Gastroesophageal sphincter (tissue), 4 donors: Measurements from ENCODE around the gene BIRC2. TPM values are rescaled to one million over a fixed set of nuclear protein-coding genes. Genes with fewer than 3 reads are reported as not detected.

ENCODE experiments used
- ATAC-seq: fragments of 150-250 bp; one replicate; pipeline ENCODE4 v1.9.1; 2016; ENCODE audit warnings: mild to moderate bottlenecking, moderate library complexity
- H3K27ac ChIP-seq, 4 donors: fragments of 200-600 bp; sonication (generic) in 3 of 4; 1 replicate in 3 of 4; 2 replicates in 1 of 4; pipeline ENCODE4 v1.5.1; 2016 to 2019
- H3K27me3 ChIP-seq: fragments of 200-600 bp; sonication (generic); one replicate; pipeline ENCODE4 v1.5.1; 2019
- H3K36me3 ChIP-seq, 2 donors: fragments of 200-600 bp; sonication (generic); one replicate each; pipeline ENCODE4 v1.5.1; 2019; ENCODE audit warnings: control low read depth in 1 of 2
- H3K4me1 ChIP-seq, 3 donors: fragments of 200-600 bp; sonication (generic); 1 replicate in 2 of 3; 2 replicates in 1 of 3; pipeline ENCODE4 v1.5.1; 2016 to 2019; ENCODE audit warnings: control low read depth in 2 of 3
- H3K4me3 ChIP-seq, 2 donors: fragments of 200-600 bp; sonication (generic); one replicate each; pipeline ENCODE4 v1.5.1; 2019; ENCODE audit warnings: mild to moderate bottlenecking in 1 of 2, moderate library complexity in 1 of 2
- H3K9me3 ChIP-seq, 3 donors: fragments of 200-600 bp; sonication (generic); one replicate each; pipeline ENCODE4 v1.5.1; 2017 to 2019; ENCODE audit warnings: control low read depth in 2 of 3
- EP300 ChIP-seq: sonication (generic); formaldehyde crosslinking; IDR thresholded peaks from one replicate; pipeline ENCODE4 v1.6.1; 2017; ENCODE audit warnings: antibody characterized with exemption, mild to moderate bottlenecking
- POLR2A ChIP-seq, 2 donors: fragments of 450-650 bp; IDR thresholded peaks; one replicate each; pipeline ENCODE4 v1.6.1; 2017; ENCODE audit warnings: antibody characterized with exemption in 2 of 2, mild to moderate bottlenecking in 2 of 2, moderate library complexity in 1 of 2
- POLR2AphosphoS5 ChIP-seq: sonication (generic); formaldehyde crosslinking; IDR thresholded peaks from one replicate; pipeline ENCODE4 v1.6.1; 2017; ENCODE audit warnings: antibody characterized with exemption
- WGBS, 2 donors: methylation state at CpG; one replicate each; pipeline ENCODE4 v1.1.5; 2018; ENCODE audit warnings: low coverage in 1 of 2; 5-methylcytosine and 5-hydroxymethylcytosine counted together
- small RNA-seq, 4 donors: library from RNA; depleted of rRNA; stranded (forward); fragments of <200 nt; gene quantifications; one replicate each; pipeline ENCODE3, GENCODE V24; 2016
- total RNA-seq, 4 donors: library from RNA; depleted of rRNA; stranded (reverse); fragments of >200 nt; gene quantifications; one replicate each; pipeline ENCODE4 v1.1.0, GENCODE V29; 2016
- TF ChIP-seq, protein P1 (sequence below), 4 experiments: fragments of 200-600 bp in 2 of 4; fragments of 450-650 bp in 2 of 4; sonication (generic) in 1 of 4; IDR thresholded peaks; one replicate each; pipeline ENCODE4 v1.5.1; 2017 to 2019; ENCODE audit warnings: antibody characterized with exemption in 4 of 4, mild to moderate bottlenecking in 2 of 4, moderate library complexity in 2 of 4

Gene BIRC2
- total RNA-seq, 4 donors from 2014 or later, result 22.4 to 58.2 (median 34.0) TPM

- Histone ChIP-seq H3K36me3 (no peaks in the 10 kb centered on the region), H3K27me3 (no peaks in the 10 kb centered on the region), H3K9me3 (no peaks in the 10 kb centered on the region), H3K4me3 (no peak overlapping the region), H3K4me1 (peaks cover 0 to 66% (median 0%) of the 10 kb centered on the region in 3 donors), H3K27ac (no peak overlapping the region)
- TF ChIP-seq POLR2A (IDR thresholded peaks at IDR 0.05) (no peak), EP300 (no peak), POLR2AphosphoS5 (no peak)
- TF ChIP-seq, protein P1, sequence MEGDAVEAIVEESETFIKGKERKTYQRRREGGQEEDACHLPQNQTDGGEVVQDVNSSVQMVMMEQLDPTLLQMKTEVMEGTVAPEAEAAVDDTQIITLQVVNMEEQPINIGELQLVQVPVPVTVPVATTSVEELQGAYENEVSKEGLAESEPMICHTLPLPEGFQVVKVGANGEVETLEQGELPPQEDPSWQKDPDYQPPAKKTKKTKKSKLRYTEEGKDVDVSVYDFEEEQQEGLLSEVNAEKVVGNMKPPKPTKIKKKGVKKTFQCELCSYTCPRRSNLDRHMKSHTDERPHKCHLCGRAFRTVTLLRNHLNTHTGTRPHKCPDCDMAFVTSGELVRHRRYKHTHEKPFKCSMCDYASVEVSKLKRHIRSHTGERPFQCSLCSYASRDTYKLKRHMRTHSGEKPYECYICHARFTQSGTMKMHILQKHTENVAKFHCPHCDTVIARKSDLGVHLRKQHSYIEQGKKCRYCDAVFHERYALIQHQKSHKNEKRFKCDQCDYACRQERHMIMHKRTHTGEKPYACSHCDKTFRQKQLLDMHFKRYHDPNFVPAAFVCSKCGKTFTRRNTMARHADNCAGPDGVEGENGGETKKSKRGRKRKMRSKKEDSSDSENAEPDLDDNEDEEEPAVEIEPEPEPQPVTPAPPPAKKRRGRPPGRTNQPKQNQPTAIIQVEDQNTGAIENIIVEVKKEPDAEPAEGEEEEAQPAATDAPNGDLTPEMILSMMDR (IDR thresholded peaks at IDR 0.05), result no peak
- WGBS, 2 donors, result 77 to 100% methylated on average over 1 of the region's 1 CpG
- no peak for ATAC-seq
Observed at GRCh38 chr11:102423936-102424335, 76.9 kb downstream of the BIRC2 start.

- Histone ChIP-seq H3K36me3 (no peaks in the 10 kb centered on the region), H3K27me3 (no peaks in the 10 kb centered on the region), H3K9me3 (no peaks in the 10 kb centered on the region), H3K4me3 (no peak overlapping the region), H3K27ac (no peak overlapping the region), H3K4me1 (peaks cover 12 to 74% (median 15%) of the 10 kb centered on the region in 3 donors)
- TF ChIP-seq, protein P1 (IDR thresholded peaks at IDR 0.05), result no peak
- TF ChIP-seq POLR2A (IDR thresholded peaks at IDR 0.05) (no peak), POLR2AphosphoS5 (no peak), EP300 (no peak)
- WGBS, 2 donors, result 61 to 80% methylated on average over 2 of the region's 2 CpGs
- no peak for ATAC-seq
Observed at GRCh38 chr11:102426000-102426399, 79.0 kb downstream of the BIRC2 start.

GRCh38 chr11:102426570-102426969 lies 79.6 kb downstream of the BIRC2 start:
- no peak for ATAC-seq
- Histone ChIP-seq H3K27ac (no peak overlapping the region), H3K4me1 (peaks cover 12 to 75% (median 15%) of the 10 kb centered on the region in 3 donors)

DNA sequence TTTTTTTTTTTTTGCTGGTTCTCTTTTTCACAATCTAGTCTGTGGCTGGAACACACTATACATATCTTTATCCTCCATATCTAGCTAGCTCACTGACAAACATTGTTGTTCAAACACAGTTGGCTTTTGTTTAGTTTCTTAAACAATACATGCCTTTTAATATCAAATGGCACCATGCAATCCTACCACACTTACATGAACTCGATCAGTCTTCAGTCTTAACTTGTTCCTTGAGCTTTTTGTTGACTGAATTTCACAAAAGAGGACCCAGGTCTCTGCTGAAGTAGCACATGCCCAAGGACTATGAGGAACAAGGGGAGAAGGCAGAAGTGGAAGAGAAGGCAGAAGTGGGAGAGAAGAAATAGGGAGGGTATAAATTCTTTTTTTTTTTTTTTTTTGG lies 80.1 kb downstream of the BIRC2 start:
- TF ChIP-seq POLR2A (IDR thresholded peaks at IDR 0.05) (no peak), EP300 (no peak), POLR2AphosphoS5 (no peak)
- TF ChIP-seq, protein P1 (IDR thresholded peaks at IDR 0.05), result no peak
- H3K4me3 ChIP-seq, result no peak overlapping the region
- H3K27me3 ChIP-seq, result no peaks in the 10 kb centered on the region
- ATAC-seq, result no peak
- H3K36me3 ChIP-seq, result no peaks in the 10 kb centered on the region
- H3K27ac ChIP-seq, result no peak overlapping the region
- peaks cover 12 to 75% (median 15%) of the 10 kb centered on the region in 3 donors for H3K4me1 ChIP-seq
- WGBS, 2 donors, result 0% methylated on average over 1 of the region's 1 CpG
- no peaks in the 10 kb centered on the region for H3K9me3 ChIP-seq

More at GRCh38 chr11:102426570-102426969, 79.6 kb downstream of the BIRC2 start:
- no peaks in the 10 kb centered on the region for H3K9me3 ChIP-seq
- H3K36me3 ChIP-seq, result no peaks in the 10 kb centered on the region
- no peaks in the 10 kb centered on the region for H3K27me3 ChIP-seq
- no peak overlapping the region for H3K4me3 ChIP-seq
- TF ChIP-seq EP300 (no peak), POLR2AphosphoS5 (no peak), POLR2A (IDR thresholded peaks at IDR 0.05) (no peak)
- TF ChIP-seq, protein P1 (IDR thresholded peaks at IDR 0.05), result no peak

Small RNAs within 50 kb of the gene (small RNA-seq; reads per million reads assigned to genes)
- 0 reads per million in 4 donors for gene AP000942.3
- gene AP000942.4, result 0 reads per million in 4 donors
- gene RNU6-952P, result 0 reads per million in 4 donors

Other genes with a start within 250 kb of the BIRC2 start
- 100 to 1,000 TPM; 192 to 323 (median 278) TPM for gene YAP1, start 236.8 kb upstream of the BIRC2 start, total RNA-seq
- gene BIRC3, start 29.7 kb upstream of the BIRC2 start, total RNA-seq, result 10 to 100 TPM; 10.6 to 19.0 (median 14.0) TPM
- gene TMEM123, start 105.6 kb downstream of the BIRC2 start, total RNA-seq, result 100 to 1,000 TPM in 2 of 4 donors, 10 to 100 TPM in 2; 87.6 to 141 (median 101) TPM
- gene MMP7, start 183.5 kb downstream of the BIRC2 start, total RNA-seq, result 10 to 100 TPM in 1 of 4 donors, not detected in 3; 36.7 TPM